SK-N-SH (cell line): Measurements from ENCODE around the gene IQSEC3. TPM values are rescaled to one million over a fixed set of nuclear protein-coding genes. Genes with fewer than 3 reads are reported as not detected.

ENCODE experiments used
- CTCF ChIA-PET: fragments of 300-600, 350-600 bp; formaldehyde crosslinking; extraction: SDS; loops from one replicate; lab custom pipeline; 2021; lab: Yijun Ruan, JAX
- POLR2A ChIA-PET: fragments of 350-600 bp; sonication (Branson Sonifier 250); formaldehyde crosslinking; extraction: SDS; loops from one replicate; lab custom pipeline; 2020; ENCODE audit warnings: antibody characterized with exemption, inconsistent platforms; lab: Yijun Ruan, JAX
- DNase-seq: peaks from one replicate; pipeline ENCODE4 v3.0.0; 2012
- H2AFZ ChIP-seq: fragments of 200-600 bp; sonication (generic); 2 replicates; pipeline ENCODE4 v1.8.1; 2016; ENCODE audit warnings: antibody characterized with exemption, mild to moderate bottlenecking, low read depth
- H3F3A ChIP-seq: fragments of 200-600 bp; sonication (generic); replicated peaks from 2 replicates; pipeline ENCODE3; 2016; ENCODE audit warnings: antibody characterized with exemption, mild to moderate bottlenecking; ENCODE audit not compliant: insufficient read depth
- H3K27ac ChIP-seq, 2 experiments: fragments of 200-500 bp in 1 of 2; fragments of 200-600 bp in 1 of 2; sonication (Bioruptor generic) in 1 of 2; sonication (generic), shearing (Covaris generic) in 1 of 2; 2 replicates each; pipeline versions ENCODE4 v1.5.1 to v1.6.1; 2014 to 2016; ENCODE audit warnings: low read depth in 2 of 2, inconsistent platforms in 1 of 2, low read length in 1 of 2, mild to moderate bottlenecking in 1 of 2, mixed read lengths in 1 of 2
- H3K27me3 ChIP-seq: fragments of 200-600 bp; sonication (generic), shearing (Covaris generic); 2 replicates; pipeline ENCODE4 v1.6.1; 2016; ENCODE audit warnings: mixed run types; ENCODE audit not compliant: insufficient read depth
- H3K36me3 ChIP-seq, 2 experiments: fragments of 200-500 bp in 1 of 2; fragments of 200-600 bp in 1 of 2; sonication (Bioruptor generic) in 1 of 2; sonication (generic) in 1 of 2; replicated peaks in 1 of 2; 2 replicates each; pipeline versions ENCODE3 to v1.5.1; 2014 to 2016; ENCODE audit warnings: low read length in 1 of 2, mild to moderate bottlenecking in 1 of 2; ENCODE audit not compliant: insufficient read depth in 2 of 2, control insufficient read depth in 1 of 2
- H3K4me1 ChIP-seq, 2 experiments: fragments of 200-500 bp in 1 of 2; fragments of 200-600 bp in 1 of 2; sonication (Bioruptor generic) in 1 of 2; sonication (generic), shearing (Covaris generic) in 1 of 2; 2 replicates each; pipeline versions ENCODE4 v1.5.1 to v1.6.1; 2014 to 2016; ENCODE audit warnings: low read depth in 1 of 2, low read length in 1 of 2, mixed run types in 1 of 2; ENCODE audit not compliant: insufficient read depth in 2 of 2, control insufficient read depth in 1 of 2
- H3K4me2 ChIP-seq: fragments of 200-600 bp; sonication (generic), shearing (Covaris generic); 2 replicates; pipeline ENCODE4 v1.6.1; 2017; ENCODE audit warnings: mixed run types
- H3K4me3 ChIP-seq, 2 experiments: fragments of 200-500 bp in 1 of 2; fragments of 200-600 bp in 1 of 2; sonication (Bioruptor generic) in 1 of 2; sonication (generic), shearing (Covaris generic) in 1 of 2; 2 replicates each; pipeline versions ENCODE4 v1.5.1 to v1.8.1; 2014 to 2016; ENCODE audit warnings: low read depth in 2 of 2, inconsistent platforms in 1 of 2, low read length in 1 of 2, mild to moderate bottlenecking in 1 of 2, mixed read lengths in 1 of 2, moderate library complexity in 1 of 2
- H3K79me2 ChIP-seq: fragments of 200-600 bp; sonication (generic); 2 replicates; pipeline ENCODE4 v1.8.1; 2017; ENCODE audit warnings: mild to moderate bottlenecking; ENCODE audit not compliant: insufficient read depth
- H3K9ac ChIP-seq: fragments of 200-600 bp; sonication (generic); 2 replicates; pipeline ENCODE4 v1.6.1; 2017; ENCODE audit warnings: mixed run types
- H3K9me2 ChIP-seq: fragments of 200-600 bp; sonication (generic); 2 replicates; pipeline ENCODE4 v1.6.1; 2017; ENCODE audit warnings: mixed run types
- H3K9me3 ChIP-seq: fragments of 200-600 bp; sonication (generic); 2 replicates; pipeline ENCODE4 v1.6.1; 2017; ENCODE audit warnings: mixed run types, mild to moderate bottlenecking, moderate library complexity
- H4K20me1 ChIP-seq: fragments of 200-600 bp; sonication (generic); 2 replicates; pipeline ENCODE4 v1.6.1; 2017; ENCODE audit warnings: mild to moderate bottlenecking, mixed run types; ENCODE audit not compliant: insufficient read depth
- CHD2 ChIP-seq: fragments of 150-350 bp; IDR thresholded peaks from 2 replicates; pipeline ENCODE4 v1.6.1; 2018; ENCODE audit warnings: low read length; ENCODE audit not compliant: partially characterized antibody
- CTCF ChIP-seq: fragments of 200-600 bp; sonication (generic); IDR thresholded peaks from 2 replicates; pipeline ENCODE4 v1.6.1; 2017; ENCODE audit warnings: antibody characterized with exemption, mild to moderate bottlenecking, moderate library complexity
- ELF1 ChIP-seq: IDR thresholded peaks from 2 replicates; pipeline ENCODE4 v1.4.0; 2012
- EP300 ChIP-seq, 2 experiments: IDR thresholded peaks; 2 replicates each; pipeline versions ENCODE4 v1.4.0 to v1.6.1; 2012; ENCODE audit warnings: borderline replicate concordance in 1 of 2, low read depth in 1 of 2, low read length in 1 of 2
- EZH2phosphoT487 ChIP-seq: fragments of 200-600 bp; sonication (generic); IDR thresholded peaks from 2 replicates; pipeline ENCODE4 v1.6.1; 2017; ENCODE audit warnings: low read depth, mixed run types, mild to moderate bottlenecking, antibody characterized with exemption, moderate library complexity, borderline replicate concordance
- FOXJ3 ChIP-seq: sonication (generic); formaldehyde crosslinking; IDR thresholded peaks from 2 replicates; pipeline ENCODE4 v1.5.1; 2020; ENCODE audit warnings: mild to moderate bottlenecking, missing genetic modification reagents
- GATA2 ChIP-seq: sonication (generic); formaldehyde crosslinking; IDR thresholded peaks from 2 replicates; pipeline ENCODE4 v1.5.0; 2020; ENCODE audit warnings: mild to moderate bottlenecking, missing genetic modification reagents
- NFIC ChIP-seq: IDR thresholded peaks from 2 replicates; pipeline ENCODE4 v1.4.0; 2012; ENCODE audit warnings: borderline replicate concordance
- NRF1 ChIP-seq: IDR thresholded peaks from 2 replicates; pipeline ENCODE4 v1.6.1; 2012; ENCODE audit warnings: low read depth, mild to moderate bottlenecking, low read length
- RFX5 ChIP-seq: IDR thresholded peaks from 2 replicates; pipeline ENCODE4 v1.6.1; 2012; ENCODE audit warnings: mild to moderate bottlenecking, improper control_type of control experiment, low read length
- RXRA ChIP-seq: IDR thresholded peaks from 2 replicates; pipeline ENCODE4 v1.4.0; 2012; ENCODE audit warnings: low read depth, mild to moderate bottlenecking, borderline replicate concordance
- SIN3A ChIP-seq: IDR thresholded peaks from 2 replicates; pipeline ENCODE4 v1.6.1; 2012; ENCODE audit warnings: low read depth, mild to moderate bottlenecking, low read length, moderate library complexity, borderline replicate concordance
- SMC3 ChIP-seq: IDR thresholded peaks from 2 replicates; pipeline ENCODE4 v1.6.1; 2012; ENCODE audit warnings: low read depth, low read length, improper control_type of control experiment
- TCF12 ChIP-seq: IDR thresholded peaks from 2 replicates; pipeline ENCODE4 v1.4.0; 2012
- TEAD4 ChIP-seq: IDR thresholded peaks from 2 replicates; pipeline ENCODE4 v1.4.0; 2012; ENCODE audit warnings: mild to moderate bottlenecking, borderline replicate concordance; ENCODE audit not compliant: insufficient read depth
- USF1 ChIP-seq: IDR thresholded peaks from 2 replicates; pipeline ENCODE4 v1.4.0; 2012; ENCODE audit warnings: low read depth, borderline replicate concordance
- WGBS: methylation state at CpG from one replicate; pipeline ENCODE4 v1.1.6; 2017; ENCODE audit warnings: low lambda C conversion rate; 5-methylcytosine and 5-hydroxymethylcytosine counted together
- polyA plus RNA-seq, 3 experiments: library from polyadenylated mRNA; depleted of rRNA; stranded (reverse); fragments of >200 nt; gene quantifications; 2 replicates each; pipeline ENCODE4 v1.2.3, GENCODE V29; 2012

IQSEC3 gene
- polyA plus RNA-seq, 1 of the 3 experiments (the other 2 are of a cell fraction), result 0.02 TPM

- no peaks in the 10 kb centered on the region for H3K9me2 ChIP-seq
- H3K9ac ChIP-seq, result no peak overlapping the region
- no peaks in the 10 kb centered on the region for H3K36me3 ChIP-seq
- no peak overlapping the region for H3K4me3 ChIP-seq
- H3K9me3 ChIP-seq, result no peaks in the 10 kb centered on the region
- H3K27ac ChIP-seq, result no peak overlapping the region; a peak in 1 of 4 replicates
- CTCF ChIA-PET, result interaction anchor here (1.1 kb wide), 1 partner anchor 74 kb away, joined by 3 read pairs; no protein-coding TSS in a partner anchor
- peaks cover 0 to 29% of the 10 kb centered on the region in 2 experiments; a peak in 2 of 4 replicates for H3K4me1 ChIP-seq
- TF ChIP-seq USF1 (no peak), CHD2 (no peak), TCF12 (no peak)
- no peak for DNase-seq
- H3F3A ChIP-seq, result no peaks in the 10 kb centered on the region
- WGBS, result 64% methylated on average over 6 of the region's 9 CpGs
- no peak overlapping the region for H2AFZ ChIP-seq
- POLR2A ChIA-PET, result interaction anchor here (0.5 kb wide), 1 partner anchor 16 kb away, joined by 3 read pairs; no protein-coding TSS in a partner anchor
- peaks cover 25% of the 10 kb centered on the region for H3K27me3 ChIP-seq
- no peaks in the 10 kb centered on the region for H4K20me1 ChIP-seq
- H3K4me2 ChIP-seq, result no peak overlapping the region
- no peaks in the 10 kb centered on the region for H3K79me2 ChIP-seq
Observed at GRCh38 chr12:85191-85666, 18.7 kb downstream of the IQSEC3 start.

- POLR2A ChIA-PET, result no interaction called here
Observed at GRCh38 chr12:87315-87714, 20.7 kb downstream of the IQSEC3 start.

GRCh38 chr12:87856-88255 lies 21.3 kb downstream of the IQSEC3 start:
- H3K27me3 ChIP-seq, result peaks cover 2% of the 10 kb centered on the region; the same call in 1 of the 2 replicates
- ChIA-PET POLR2A (interaction anchor here (0.8 kb wide), 1 partner anchor 526 kb away, joined by 3 read pairs; no protein-coding TSS in a partner anchor), CTCF (interaction anchor here (1.7 kb wide), 1 partner anchor 14 kb away, joined by 4 read pairs; no protein-coding TSS in a partner anchor)
- no peaks in the 10 kb centered on the region for H3K79me2 ChIP-seq
- no peaks in the 10 kb centered on the region for H4K20me1 ChIP-seq
- peaks cover 0 to 27% of the 10 kb centered on the region in 2 experiments; a peak in 2 of 4 replicates for H3K4me1 ChIP-seq
- no peak overlapping the region for H3K4me2 ChIP-seq
- DNase-seq, result no peak
- H3K36me3 ChIP-seq, result no peaks in the 10 kb centered on the region
- no peak overlapping the region for H3K9ac ChIP-seq
- no peak overlapping the region for H2AFZ ChIP-seq
- no peak overlapping the region for H3K4me3 ChIP-seq
- no peaks in the 10 kb centered on the region for H3F3A ChIP-seq
- H3K27ac ChIP-seq, result no peak overlapping the region
- no peaks in the 10 kb centered on the region for H3K9me3 ChIP-seq
- 57% methylated on average over 9 of the region's 9 CpGs for WGBS
- no peaks in the 10 kb centered on the region for H3K9me2 ChIP-seq
- TF ChIP-seq EP300 (IDR thresholded peaks at IDR 0.05; ENCODE audit: borderline replicate concordance in 1 of 2, low read depth in 1 of 2, low read length in 1 of 2) (no peak), FOXJ3 (CRISPR knock-in tag) (no peak), NRF1 (no peak), TEAD4 (no peak), GATA2 (CRISPR knock-in tag) (no peak), CTCF (no peak), SMC3 (no peak), SIN3A (no peak), RXRA (no peak), ELF1 (no peak), EZH2phosphoT487 (no peak), NFIC (no peak)

More at GRCh38 chr12:87315-87714, 20.7 kb downstream of the IQSEC3 start:
- Histone ChIP-seq H3F3A (no peaks in the 10 kb centered on the region), H3K4me3 (no peak overlapping the region), H3K36me3 (no peaks in the 10 kb centered on the region), H3K9me2 (no peaks in the 10 kb centered on the region), H3K27ac (no peak overlapping the region; a peak in 1 of 4 replicates), H3K79me2 (no peaks in the 10 kb centered on the region), H2AFZ (no peak overlapping the region), H3K9ac (no peak overlapping the region), H3K4me1 (peaks cover 0 to 29% of the 10 kb centered on the region in 2 experiments; a peak in 2 of 4 replicates), H3K4me2 (no peak overlapping the region), H3K9me3 (no peaks in the 10 kb centered on the region), H3K27me3 (peaks cover 8% of the 10 kb centered on the region; the same call in 1 of the 2 replicates), H4K20me1 (no peaks in the 10 kb centered on the region)
- CTCF ChIA-PET, result interaction anchor here (0.8 to 1.7 kb wide), 3 partner anchors 14 to 132 kb away, joined by 3 to 4 read pairs (median 3); no protein-coding TSS in a partner anchor
- no peak for TF ChIP-seq RFX5
- TF ChIP-seq RXRA, result no peak
- TF ChIP-seq USF1, result no peak
- WGBS, result 29% methylated on average over 2 of the region's 2 CpGs
- no peak for DNase-seq
